WTC11 (cell line): ENCODE measurements around the gene MAPK9. TPM values are rescaled to one million over a fixed set of nuclear protein-coding genes. Genes with fewer than 3 reads are reported as not detected.

Source experiments
- ATAC-seq: fragments of 200-7000 bp; cut with Tn5 transposase; 2 replicates; pipeline ENCODE4 v1.10.0; 2021; ENCODE audit warnings: mild to moderate bottlenecking, moderate library complexity
- CTCF ChIA-PET: fragments of 300-600 bp; sonication (Branson Sonifier 250); formaldehyde crosslinking; loops from one replicate; lab custom pipeline; 2021; ENCODE audit warnings: antibody characterized with exemption; lab: Charles Lee
- POLR2A ChIA-PET: fragments of 350-600 bp; sonication (Branson Sonifier 250); formaldehyde crosslinking; loops from one replicate; lab custom pipeline; 2021; ENCODE audit warnings: antibody characterized with exemption; lab: Charles Lee
- DNase-seq: peaks from one replicate; pipeline ENCODE4 v3.0.0; 2021; ENCODE audit warnings: low spot score
- H3K27ac Mint-ChIP-seq: 2 replicates; pipeline ENCODE4 v1.8.0; 2021; ENCODE audit warnings: mixed read lengths
- H3K27me3 Mint-ChIP-seq: 2 replicates; pipeline ENCODE4 v1.8.0; 2021; ENCODE audit warnings: low read depth, mild to moderate bottlenecking, moderate library complexity, mixed read lengths
- H3K36me3 Mint-ChIP-seq: 2 replicates; pipeline ENCODE4 v1.8.0; 2021; ENCODE audit warnings: mixed read lengths
- H3K4me1 Mint-ChIP-seq: 2 replicates; pipeline ENCODE4 v1.8.0; 2022; ENCODE audit warnings: mixed read lengths
- H3K4me3 Mint-ChIP-seq: 2 replicates; pipeline ENCODE4 v1.8.0; 2021; ENCODE audit warnings: mild to moderate bottlenecking, moderate library complexity, mixed read lengths
- H3K9me3 Mint-ChIP-seq: 2 replicates; pipeline ENCODE4 v1.8.0; 2021; ENCODE audit warnings: mixed read lengths
- CBFB ChIP-seq: sonication (generic); formaldehyde crosslinking; IDR thresholded peaks from 2 replicates; pipeline ENCODE4 v1.8.1; 2022; ENCODE audit warnings: mild to moderate bottlenecking, low read depth, missing genetic modification reagents
- ESRRA ChIP-seq: sonication (generic); formaldehyde crosslinking; IDR thresholded peaks from 2 replicates; pipeline ENCODE4 v1.8.1; 2022; ENCODE audit warnings: mild to moderate bottlenecking, missing genetic modification reagents, borderline replicate concordance
- GABPB1 ChIP-seq: sonication (generic); formaldehyde crosslinking; IDR thresholded peaks from 2 replicates; pipeline ENCODE4 v1.8.1; 2023; ENCODE audit warnings: mild to moderate bottlenecking, missing genetic modification reagents
- IRF2 ChIP-seq: sonication (generic); formaldehyde crosslinking; IDR thresholded peaks from 2 replicates; pipeline ENCODE4 v1.8.0; 2022; ENCODE audit warnings: low read depth, missing genetic modification reagents, borderline replicate concordance
- NFE2L1 ChIP-seq: sonication (generic); formaldehyde crosslinking; IDR thresholded peaks from 2 replicates; pipeline ENCODE4 v1.8.1; 2023; ENCODE audit warnings: missing genetic modification reagents
- NFYB ChIP-seq: sonication (generic); formaldehyde crosslinking; conservative IDR thresholded peaks from 2 replicates; pipeline ENCODE4 v1.8.0; 2022; ENCODE audit warnings: low read depth, missing genetic modification reagents
- NR1H2 ChIP-seq: sonication (generic); formaldehyde crosslinking; IDR thresholded peaks from 2 replicates; pipeline ENCODE4 v1.9.0; 2021; ENCODE audit warnings: mild to moderate bottlenecking, moderate library complexity, missing genetic modification reagents
- RELA ChIP-seq: sonication (generic); formaldehyde crosslinking; IDR thresholded peaks from 2 replicates; pipeline ENCODE4 v1.8.1; 2022; ENCODE audit warnings: missing genetic modification reagents, mild to moderate bottlenecking, borderline replicate concordance
- RORB ChIP-seq: fragments of 250-450 bp; sonication (Bioruptor Pico); IDR thresholded peaks from 2 replicates; pipeline ENCODE4 v1.9.0; 2021; ENCODE audit warnings: mild to moderate bottlenecking
- SP1 ChIP-seq: sonication (generic); formaldehyde crosslinking; conservative IDR thresholded peaks from 2 replicates; pipeline ENCODE4 v1.8.1; 2022; ENCODE audit warnings: missing genetic modification reagents
- TEAD1 ChIP-seq: sonication (generic); formaldehyde crosslinking; IDR thresholded peaks from 2 replicates; pipeline ENCODE4 v1.8.0; 2022; ENCODE audit warnings: mild to moderate bottlenecking, missing genetic modification reagents
- ZBTB21 ChIP-seq: sonication (generic); formaldehyde crosslinking; IDR thresholded peaks from 2 replicates; pipeline ENCODE4 v1.8.1; 2023; ENCODE audit warnings: mild to moderate bottlenecking, missing genetic modification reagents, borderline replicate concordance
- ZNF121 ChIP-seq: sonication (generic); formaldehyde crosslinking; IDR thresholded peaks from 2 replicates; pipeline ENCODE4 v1.8.0; 2023; ENCODE audit warnings: missing genetic modification reagents
- ZNF219 ChIP-seq: sonication (generic); formaldehyde crosslinking; IDR thresholded peaks from 2 replicates; pipeline ENCODE4 v1.8.0; 2023; ENCODE audit warnings: missing genetic modification reagents, mild to moderate bottlenecking, borderline replicate concordance
- ZNF317 ChIP-seq: sonication (generic); formaldehyde crosslinking; IDR thresholded peaks from 2 replicates; pipeline ENCODE4 v1.8.1; 2023; ENCODE audit warnings: low read depth, mild to moderate bottlenecking, moderate library complexity, missing genetic modification reagents, borderline replicate concordance
- ZNF671 ChIP-seq: fragments of 250-450 bp; sonication (Bioruptor Pico); IDR thresholded peaks from 2 replicates; pipeline ENCODE4 v1.8.0; 2021; ENCODE audit warnings: mild to moderate bottlenecking
- total RNA-seq: library from RNA; stranded (reverse); gene quantifications from 3 replicates; pipeline ENCODE4 v1.2.3, GENCODE V29; 2021
- TF ChIP-seq, protein P1 (sequence below): sonication (generic); formaldehyde crosslinking; IDR thresholded peaks from 2 replicates; pipeline ENCODE4 v1.8.1; 2022; ENCODE audit warnings: mild to moderate bottlenecking, moderate library complexity, missing genetic modification reagents
- TF ChIP-seq, protein P2 (sequence below): fragments of 250-450 bp; sonication (Bioruptor Pico); IDR thresholded peaks from 2 replicates; pipeline ENCODE4 v1.8.0; 2021; ENCODE audit warnings: mild to moderate bottlenecking
- TF ChIP-seq, protein P3 (sequence below): sonication (generic); formaldehyde crosslinking; IDR thresholded peaks from 2 replicates; pipeline ENCODE4 v1.8.1; 2023; ENCODE audit warnings: mild to moderate bottlenecking, missing genetic modification reagents, moderate library complexity
- TF ChIP-seq, protein P4 (sequence below): sonication (generic); formaldehyde crosslinking; conservative IDR thresholded peaks from 2 replicates; pipeline ENCODE4 v1.8.1; 2023; ENCODE audit warnings: mild to moderate bottlenecking, low read depth, missing genetic modification reagents, moderate library complexity
- TF ChIP-seq, protein P5 (sequence below): sonication (generic); formaldehyde crosslinking; IDR thresholded peaks from 2 replicates; pipeline ENCODE4 v1.8.1; 2023; ENCODE audit warnings: mild to moderate bottlenecking, moderate library complexity, missing genetic modification reagents
- TF ChIP-seq, protein P6 (sequence below): sonication (generic); formaldehyde crosslinking; IDR thresholded peaks from 2 replicates; pipeline ENCODE4 v1.8.1; 2022; ENCODE audit warnings: low read depth, missing genetic modification reagents, borderline replicate concordance
- TF ChIP-seq, protein P7 (sequence below): fragments of 250-450 bp; sonication (Bioruptor Pico); IDR thresholded peaks from 2 replicates; pipeline ENCODE4 v1.9.0; 2021; ENCODE audit warnings: moderate library complexity, mild to moderate bottlenecking, inconsistent platforms, borderline replicate concordance
- TF ChIP-seq, protein P8 (sequence below): sonication (generic); formaldehyde crosslinking; conservative IDR thresholded peaks from 2 replicates; pipeline ENCODE4 v1.8.1; 2022; ENCODE audit warnings: mild to moderate bottlenecking, missing genetic modification reagents

MAPK9 gene
- total RNA-seq, 1 experiment from 2014 or later: 42.9 TPM

DNA sequence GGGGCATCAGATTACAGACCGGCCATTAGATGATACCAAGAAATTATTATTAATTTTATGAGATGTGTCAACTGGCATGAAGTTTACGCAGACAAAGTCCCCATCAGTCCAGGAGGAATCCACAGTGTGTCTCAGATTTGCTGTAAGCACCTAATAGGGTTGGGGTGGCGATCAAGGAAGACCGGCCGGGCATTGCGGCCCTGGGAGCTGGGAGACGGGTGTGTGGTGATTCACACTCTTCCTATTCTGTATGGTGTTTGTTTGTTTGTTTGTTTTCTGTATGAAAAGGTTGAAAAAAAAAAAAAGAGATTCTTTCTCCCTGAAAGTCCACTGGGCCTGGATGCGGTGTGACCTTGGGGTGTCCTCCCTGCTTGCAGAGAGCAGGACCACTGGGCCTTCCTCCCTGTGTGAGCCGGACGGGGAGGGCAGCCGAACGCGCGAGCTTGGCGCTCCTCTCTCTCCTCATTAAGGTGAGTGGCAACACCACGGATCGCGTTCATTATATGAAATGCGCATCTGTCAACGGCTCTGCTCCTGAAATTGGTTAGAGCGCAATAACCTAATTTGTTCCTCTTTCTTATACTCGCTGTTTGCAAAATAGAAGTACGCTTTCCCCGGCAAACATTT, 98.0 kb downstream of the MAPK9 start:
- Mint-ChIP-seq H3K9me3 (peaks cover 25% of the 10 kb centered on the region), H3K4me3 (no peak overlapping the region), H3K27ac (no peak overlapping the region), H3K27me3 (no peaks in the 10 kb centered on the region; the same call in 1 of the 2 replicates), H3K36me3 (peaks cover 5% of the 10 kb centered on the region; the same call in 1 of the 2 replicates), H3K4me1 (no peaks in the 10 kb centered on the region)
- DNase-seq (no peak), ATAC-seq (no peak)
- POLR2A ChIA-PET: no interaction called here
- CTCF ChIA-PET: no interaction called here
- TF ChIP-seq, protein P1, sequence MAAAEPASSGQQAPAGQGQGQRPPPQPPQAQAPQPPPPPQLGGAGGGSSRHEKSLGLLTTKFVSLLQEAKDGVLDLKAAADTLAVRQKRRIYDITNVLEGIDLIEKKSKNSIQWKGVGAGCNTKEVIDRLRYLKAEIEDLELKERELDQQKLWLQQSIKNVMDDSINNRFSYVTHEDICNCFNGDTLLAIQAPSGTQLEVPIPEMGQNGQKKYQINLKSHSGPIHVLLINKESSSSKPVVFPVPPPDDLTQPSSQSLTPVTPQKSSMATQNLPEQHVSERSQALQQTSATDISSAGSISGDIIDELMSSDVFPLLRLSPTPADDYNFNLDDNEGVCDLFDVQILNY (CRISPR knock-in tag): no peak
- TF ChIP-seq NR1H2 (CRISPR knock-in tag): no peak
- TF ChIP-seq, protein P2, sequence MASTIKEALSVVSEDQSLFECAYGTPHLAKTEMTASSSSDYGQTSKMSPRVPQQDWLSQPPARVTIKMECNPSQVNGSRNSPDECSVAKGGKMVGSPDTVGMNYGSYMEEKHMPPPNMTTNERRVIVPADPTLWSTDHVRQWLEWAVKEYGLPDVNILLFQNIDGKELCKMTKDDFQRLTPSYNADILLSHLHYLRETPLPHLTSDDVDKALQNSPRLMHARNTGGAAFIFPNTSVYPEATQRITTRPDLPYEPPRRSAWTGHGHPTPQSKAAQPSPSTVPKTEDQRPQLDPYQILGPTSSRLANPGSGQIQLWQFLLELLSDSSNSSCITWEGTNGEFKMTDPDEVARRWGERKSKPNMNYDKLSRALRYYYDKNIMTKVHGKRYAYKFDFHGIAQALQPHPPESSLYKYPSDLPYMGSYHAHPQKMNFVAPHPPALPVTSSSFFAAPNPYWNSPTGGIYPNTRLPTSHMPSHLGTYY (CRISPR knock-in tag): no peak
- TF ChIP-seq RELA: no peak
- TF ChIP-seq TEAD1 (CRISPR knock-in tag): no peak
- TF ChIP-seq, protein P3, sequence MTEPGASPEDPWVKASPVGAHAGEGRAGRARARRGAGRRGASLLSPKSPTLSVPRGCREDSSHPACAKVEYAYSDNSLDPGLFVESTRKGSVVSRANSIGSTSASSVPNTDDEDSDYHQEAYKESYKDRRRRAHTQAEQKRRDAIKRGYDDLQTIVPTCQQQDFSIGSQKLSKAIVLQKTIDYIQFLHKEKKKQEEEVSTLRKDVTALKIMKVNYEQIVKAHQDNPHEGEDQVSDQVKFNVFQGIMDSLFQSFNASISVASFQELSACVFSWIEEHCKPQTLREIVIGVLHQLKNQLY: no peak
- TF ChIP-seq, protein P4, sequence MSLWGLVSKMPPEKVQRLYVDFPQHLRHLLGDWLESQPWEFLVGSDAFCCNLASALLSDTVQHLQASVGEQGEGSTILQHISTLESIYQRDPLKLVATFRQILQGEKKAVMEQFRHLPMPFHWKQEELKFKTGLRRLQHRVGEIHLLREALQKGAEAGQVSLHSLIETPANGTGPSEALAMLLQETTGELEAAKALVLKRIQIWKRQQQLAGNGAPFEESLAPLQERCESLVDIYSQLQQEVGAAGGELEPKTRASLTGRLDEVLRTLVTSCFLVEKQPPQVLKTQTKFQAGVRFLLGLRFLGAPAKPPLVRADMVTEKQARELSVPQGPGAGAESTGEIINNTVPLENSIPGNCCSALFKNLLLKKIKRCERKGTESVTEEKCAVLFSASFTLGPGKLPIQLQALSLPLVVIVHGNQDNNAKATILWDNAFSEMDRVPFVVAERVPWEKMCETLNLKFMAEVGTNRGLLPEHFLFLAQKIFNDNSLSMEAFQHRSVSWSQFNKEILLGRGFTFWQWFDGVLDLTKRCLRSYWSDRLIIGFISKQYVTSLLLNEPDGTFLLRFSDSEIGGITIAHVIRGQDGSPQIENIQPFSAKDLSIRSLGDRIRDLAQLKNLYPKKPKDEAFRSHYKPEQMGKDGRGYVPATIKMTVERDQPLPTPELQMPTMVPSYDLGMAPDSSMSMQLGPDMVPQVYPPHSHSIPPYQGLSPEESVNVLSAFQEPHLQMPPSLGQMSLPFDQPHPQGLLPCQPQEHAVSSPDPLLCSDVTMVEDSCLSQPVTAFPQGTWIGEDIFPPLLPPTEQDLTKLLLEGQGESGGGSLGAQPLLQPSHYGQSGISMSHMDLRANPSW (CRISPR knock-in tag): no peak
- TF ChIP-seq, protein P5, sequence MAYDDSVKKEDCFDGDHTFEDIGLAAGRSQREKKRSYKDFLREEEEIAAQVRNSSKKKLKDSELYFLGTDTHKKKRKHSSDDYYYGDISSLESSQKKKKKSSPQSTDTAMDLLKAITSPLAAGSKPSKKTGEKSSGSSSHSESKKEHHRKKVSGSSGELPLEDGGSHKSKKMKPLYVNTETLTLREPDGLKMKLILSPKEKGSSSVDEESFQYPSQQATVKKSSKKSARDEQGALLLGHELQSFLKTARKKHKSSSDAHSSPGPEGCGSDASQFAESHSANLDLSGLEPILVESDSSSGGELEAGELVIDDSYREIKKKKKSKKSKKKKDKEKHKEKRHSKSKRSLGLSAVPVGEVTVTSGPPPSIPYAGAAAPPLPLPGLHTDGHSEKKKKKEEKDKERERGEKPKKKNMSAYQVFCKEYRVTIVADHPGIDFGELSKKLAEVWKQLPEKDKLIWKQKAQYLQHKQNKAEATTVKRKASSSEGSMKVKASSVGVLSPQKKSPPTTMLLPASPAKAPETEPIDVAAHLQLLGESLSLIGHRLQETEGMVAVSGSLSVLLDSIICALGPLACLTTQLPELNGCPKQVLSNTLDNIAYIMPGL (CRISPR knock-in tag): no peak
- TF ChIP-seq, protein P6, sequence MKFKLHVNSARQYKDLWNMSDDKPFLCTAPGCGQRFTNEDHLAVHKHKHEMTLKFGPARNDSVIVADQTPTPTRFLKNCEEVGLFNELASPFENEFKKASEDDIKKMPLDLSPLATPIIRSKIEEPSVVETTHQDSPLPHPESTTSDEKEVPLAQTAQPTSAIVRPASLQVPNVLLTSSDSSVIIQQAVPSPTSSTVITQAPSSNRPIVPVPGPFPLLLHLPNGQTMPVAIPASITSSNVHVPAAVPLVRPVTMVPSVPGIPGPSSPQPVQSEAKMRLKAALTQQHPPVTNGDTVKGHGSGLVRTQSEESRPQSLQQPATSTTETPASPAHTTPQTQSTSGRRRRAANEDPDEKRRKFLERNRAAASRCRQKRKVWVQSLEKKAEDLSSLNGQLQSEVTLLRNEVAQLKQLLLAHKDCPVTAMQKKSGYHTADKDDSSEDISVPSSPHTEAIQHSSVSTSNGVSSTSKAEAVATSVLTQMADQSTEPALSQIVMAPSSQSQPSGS (CRISPR knock-in tag): no peak
- no peak for TF ChIP-seq NFE2L1 (CRISPR knock-in tag)
- TF ChIP-seq ZNF671 (CRISPR knock-in tag): no peak
- TF ChIP-seq CBFB (CRISPR knock-in tag): no peak
- TF ChIP-seq SP1 (CRISPR knock-in tag): no peak

DNA sequence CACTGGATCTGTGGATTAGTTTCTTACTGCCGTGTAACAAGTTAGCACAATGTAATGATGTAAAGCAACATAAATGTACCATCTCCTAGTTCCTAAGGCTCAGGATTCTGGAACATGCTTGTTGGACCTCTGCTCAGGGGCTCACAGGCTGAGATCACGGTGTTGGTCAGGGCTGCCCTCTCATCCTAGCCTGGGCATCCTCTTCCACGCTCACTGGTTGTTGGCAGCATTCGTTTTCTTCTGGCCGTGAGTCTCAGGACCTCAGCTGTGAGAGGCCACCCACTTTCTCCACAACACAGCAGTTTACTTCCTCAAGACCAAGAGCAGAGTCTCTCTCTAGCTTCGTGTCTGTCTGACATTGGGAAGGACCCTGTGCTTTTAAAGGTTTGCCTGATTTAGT, 100.2 kb downstream of the MAPK9 start:
- ATAC-seq: no peak
- DNase-seq: no peak
- ChIA-PET CTCF (no interaction called here), POLR2A (no interaction called here)
- H3K36me3 Mint-ChIP-seq: peaks cover 7% of the 10 kb centered on the region; the same call in 1 of the 2 replicates
- H3K27ac Mint-ChIP-seq: no peak overlapping the region
- no peaks in the 10 kb centered on the region; the same call in 1 of the 2 replicates for H3K27me3 Mint-ChIP-seq
- H3K9me3 Mint-ChIP-seq: peaks cover 39% of the 10 kb centered on the region
- no peak overlapping the region for H3K4me3 Mint-ChIP-seq
- H3K4me1 Mint-ChIP-seq: no peaks in the 10 kb centered on the region
- no peak for TF ChIP-seq ZNF317 (CRISPR knock-in tag)
- TF ChIP-seq, protein P7, sequence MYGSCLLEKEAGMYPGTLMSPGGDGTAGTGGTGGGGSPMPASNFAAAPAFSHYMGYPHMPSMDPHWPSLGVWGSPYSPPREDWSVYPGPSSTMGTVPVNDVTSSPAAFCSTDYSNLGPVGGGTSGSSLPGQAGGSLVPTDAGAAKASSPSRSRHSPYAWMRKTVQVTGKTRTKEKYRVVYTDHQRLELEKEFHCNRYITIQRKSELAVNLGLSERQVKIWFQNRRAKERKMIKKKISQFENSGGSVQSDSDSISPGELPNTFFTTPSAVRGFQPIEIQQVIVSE (CRISPR knock-in tag): no peak
- TF ChIP-seq ZBTB21 (CRISPR knock-in tag): no peak
- TF ChIP-seq, protein P8, sequence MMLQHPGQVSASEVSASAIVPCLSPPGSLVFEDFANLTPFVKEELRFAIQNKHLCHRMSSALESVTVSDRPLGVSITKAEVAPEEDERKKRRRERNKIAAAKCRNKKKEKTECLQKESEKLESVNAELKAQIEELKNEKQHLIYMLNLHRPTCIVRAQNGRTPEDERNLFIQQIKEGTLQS (CRISPR knock-in tag): no peak
- no peak for TF ChIP-seq GABPB1 (CRISPR knock-in tag)
- TF ChIP-seq RORB (CRISPR knock-in tag): no peak
- TF ChIP-seq IRF2 (CRISPR knock-in tag): no peak
- no peak for TF ChIP-seq ZNF121 (CRISPR knock-in tag)
- TF ChIP-seq ZNF219: no peak
- no peak for TF ChIP-seq ESRRA (CRISPR knock-in tag)
- TF ChIP-seq NFYB: no peak
